GM21423 (cell line): Measurements from ENCODE around the gene TTC1.
"Not testable (repeated sequence)": the region's sequence is repeated elsewhere in the genome, so short reads cannot be mapped to it uniquely, and the experiment has no call there.

Source experiments
- ATAC-seq: cut with Tn5 transposase; IDR thresholded peaks from one replicate; pipeline ENCODE4 v1.9.1; 2021; ENCODE audit warnings: mild to moderate bottlenecking, moderate library complexity; ENCODE audit not compliant: unreplicated experiment

The TTC1 gene

GRCh38 chr5:160039810-160040470 lies 31.0 kb downstream of the TTC1 start:
- no peak for ATAC-seq

GRCh38 chr5:160040471-160040835 lies 31.5 kb downstream of the TTC1 start:
- no peak for ATAC-seq

- ATAC-seq, result no peak
These were observed 33.7 kb downstream of the TTC1 start for GRCh38 chr5:160042671-160043070.

GRCh38 chr5:160044391-160044804 lies 35.5 kb downstream of the TTC1 start:
- no peak for ATAC-seq

- no peak for ATAC-seq
These were observed 36.0 kb downstream of the TTC1 start for GRCh38 chr5:160044967-160045366.

- ATAC-seq, result no peak
These were observed 38.5 kb downstream of the TTC1 start for GRCh38 chr5:160047423-160047822.

GRCh38 chr5:160048131-160048530 lies 39.2 kb downstream of the TTC1 start:
- no peak for ATAC-seq

GRCh38 chr5:160049099-160049498 lies 40.2 kb downstream of the TTC1 start:
- no peak for ATAC-seq

- ATAC-seq, result no peak
These were observed 45.1 kb downstream of the TTC1 start for GRCh38 chr5:160054047-160054446.

GRCh38 chr5:160054831-160055230 lies 45.9 kb downstream of the TTC1 start:
- no peak for ATAC-seq

- ATAC-seq, result no peak
These were observed 48.3 kb downstream of the TTC1 start for GRCh38 chr5:160057256-160057655.

GRCh38 chr5:160060001-160060400 lies 51.1 kb downstream of the TTC1 start:
- ATAC-seq, result no peak

GRCh38 chr5:160061770-160062169 lies 52.8 kb downstream of the TTC1 start:
- no peak for ATAC-seq

- no peak for ATAC-seq
These were observed 55.5 kb downstream of the TTC1 start for GRCh38 chr5:160064417-160064810.

- no peak for ATAC-seq
These were observed 56.2 kb downstream of the TTC1 start for GRCh38 chr5:160064995-160065614.

- not testable (repeated sequence) for ATAC-seq
These were observed 60.2 kb downstream of the TTC1 start for GRCh38 chr5:160069120-160069519.

GRCh38 chr5:160071516-160071915 lies 62.6 kb downstream of the TTC1 start:
- no peak for ATAC-seq

- ATAC-seq, result no peak
These were observed 63.0 kb downstream of the TTC1 start for GRCh38 chr5:160071916-160072315.

- no peak for ATAC-seq
These were observed 66.1 kb downstream of the TTC1 start for GRCh38 chr5:160075073-160075472.

- ATAC-seq, result no peak
These were observed 68.1 kb downstream of the TTC1 start for GRCh38 chr5:160076997-160077396.

- ATAC-seq, result no peak
These were observed 70.8 kb downstream of the TTC1 start for GRCh38 chr5:160079753-160080152.

GRCh38 chr5:160081495-160081894 lies 72.6 kb downstream of the TTC1 start:
- no peak for ATAC-seq
